Measurements from ENCODE around the gene SORBS1.

- TF ChIP-seq CTCF (IDR thresholded peaks at IDR 0.05) (no peak), EZH2 (IDR thresholded peaks at IDR 0.05; ENCODE audit: borderline replicate concordance, insufficient read depth, low read depth, low read length, poor library complexity, severe bottlenecking) (no peak)
These were observed 155.5 kb downstream of the SORBS1 start for GRCh38 chr10:95405655-95406054.
